HG03457 (cell line): ENCODE results near the gene SEMA3A.

Experiments used
- ATAC-seq: cut with Tn5 transposase; IDR thresholded peaks from one replicate; pipeline ENCODE4 v1.9.1; 2021; ENCODE audit warnings: moderate number of reproducible peaks; ENCODE audit not compliant: unreplicated experiment

Gene SEMA3A

GRCh38 chr7:84196084-84196503 is 1.5 kb upstream of the SEMA3A start:
- no peak for ATAC-seq

DNA sequence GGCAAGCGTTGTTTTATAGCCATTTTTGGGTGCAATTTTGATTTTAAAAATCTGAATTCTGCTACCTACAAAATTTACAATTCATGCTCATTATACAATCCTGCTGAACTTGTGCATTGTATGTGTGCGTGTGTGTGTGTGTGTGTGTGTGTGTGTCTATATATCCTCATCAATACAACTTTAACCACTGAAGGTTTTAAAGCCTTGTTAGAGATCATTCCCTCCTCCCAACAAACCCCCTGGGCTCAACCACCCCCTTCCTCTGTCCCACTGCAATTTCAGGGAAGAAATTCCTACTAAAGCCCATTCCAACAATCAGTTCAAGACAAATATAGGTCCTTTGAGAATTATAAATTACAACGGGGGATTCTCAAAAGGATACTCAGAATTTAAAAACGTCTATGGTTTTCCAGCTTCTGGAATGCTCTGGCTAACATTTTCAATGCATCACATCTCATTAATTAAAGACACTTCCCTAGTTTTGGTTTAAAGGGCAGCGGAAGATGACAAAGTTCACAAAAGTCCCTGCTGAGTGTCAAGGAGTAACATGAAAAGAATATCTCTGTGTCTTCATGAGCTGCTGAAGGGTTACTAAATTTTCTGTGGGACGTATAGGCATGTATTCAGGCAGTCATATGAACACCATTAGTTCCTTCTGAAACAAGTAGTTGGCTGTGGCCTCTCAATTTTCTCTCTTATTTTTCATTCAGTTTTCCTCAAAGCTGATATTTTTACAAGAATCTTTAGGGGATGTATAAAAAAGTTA is 889 bp upstream of the SEMA3A start:
- ATAC-seq = no peak

DNA sequence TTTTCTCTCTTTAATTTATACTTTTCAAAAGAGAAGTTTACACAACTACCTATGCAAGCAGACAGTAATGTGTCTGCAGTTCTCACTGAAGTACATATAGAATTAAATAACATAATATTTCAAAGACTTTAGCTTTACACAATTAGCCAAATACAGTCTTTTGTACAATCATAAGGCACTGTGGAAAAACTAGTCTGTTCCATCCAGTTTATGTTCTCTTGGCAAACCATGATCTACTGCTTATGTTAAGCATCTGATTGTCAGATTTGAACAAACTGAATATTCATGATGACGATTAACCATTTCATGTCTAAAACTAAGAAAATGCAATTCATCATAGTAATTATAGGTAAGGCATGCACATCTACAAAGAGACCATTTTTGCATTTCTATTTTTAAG is 842 bp downstream of the SEMA3A start:
- no peak for ATAC-seq

DNA sequence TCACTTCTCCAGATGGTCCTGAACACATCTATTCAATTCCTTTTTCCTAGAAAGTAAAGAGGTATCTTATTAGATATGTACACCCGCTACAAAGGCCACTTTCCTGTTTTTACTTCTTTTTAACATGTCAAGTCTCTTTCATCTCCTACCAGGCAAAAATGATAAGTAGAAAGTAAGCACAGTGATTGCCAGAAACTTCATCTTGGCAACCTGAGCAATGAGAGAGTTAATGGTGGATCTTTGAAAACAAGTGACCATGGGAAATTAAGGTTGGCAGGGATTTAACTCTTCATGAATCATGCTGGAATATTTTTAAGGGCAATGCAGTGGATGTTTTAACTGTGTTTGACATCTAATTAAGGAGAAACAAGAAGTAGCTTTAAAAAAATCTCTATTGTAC is 2.7 kb downstream of the SEMA3A start:
- no peak for ATAC-seq

DNA sequence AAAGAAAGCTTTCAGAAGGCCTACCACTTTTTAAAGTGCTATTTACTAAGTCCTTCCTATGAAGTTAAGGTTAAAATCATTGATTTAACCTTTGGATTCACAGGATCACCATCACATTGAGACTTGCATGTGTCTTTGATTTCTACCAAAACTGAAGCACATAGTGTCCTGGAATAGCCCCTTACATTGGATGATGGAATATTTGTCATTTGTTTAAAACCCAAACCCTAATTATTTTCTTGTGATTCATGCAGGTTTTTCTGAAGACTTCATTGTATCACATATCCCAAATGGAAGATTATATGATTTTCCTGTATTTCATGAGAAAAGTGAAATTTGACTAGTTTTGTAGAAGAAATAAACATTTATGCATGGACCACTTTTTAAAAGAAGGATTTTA is 3.3 kb downstream of the SEMA3A start:
- ATAC-seq = no peak

- ATAC-seq = no peak
Measured at GRCh38 chr7:84190016-84190705, 4.4 kb downstream of the SEMA3A start.

- no peak for ATAC-seq
Measured at GRCh38 chr7:84188786-84189405, 5.7 kb downstream of the SEMA3A start.

GRCh38 chr7:84187813-84188510 is 6.6 kb downstream of the SEMA3A start:
- ATAC-seq = no peak

DNA sequence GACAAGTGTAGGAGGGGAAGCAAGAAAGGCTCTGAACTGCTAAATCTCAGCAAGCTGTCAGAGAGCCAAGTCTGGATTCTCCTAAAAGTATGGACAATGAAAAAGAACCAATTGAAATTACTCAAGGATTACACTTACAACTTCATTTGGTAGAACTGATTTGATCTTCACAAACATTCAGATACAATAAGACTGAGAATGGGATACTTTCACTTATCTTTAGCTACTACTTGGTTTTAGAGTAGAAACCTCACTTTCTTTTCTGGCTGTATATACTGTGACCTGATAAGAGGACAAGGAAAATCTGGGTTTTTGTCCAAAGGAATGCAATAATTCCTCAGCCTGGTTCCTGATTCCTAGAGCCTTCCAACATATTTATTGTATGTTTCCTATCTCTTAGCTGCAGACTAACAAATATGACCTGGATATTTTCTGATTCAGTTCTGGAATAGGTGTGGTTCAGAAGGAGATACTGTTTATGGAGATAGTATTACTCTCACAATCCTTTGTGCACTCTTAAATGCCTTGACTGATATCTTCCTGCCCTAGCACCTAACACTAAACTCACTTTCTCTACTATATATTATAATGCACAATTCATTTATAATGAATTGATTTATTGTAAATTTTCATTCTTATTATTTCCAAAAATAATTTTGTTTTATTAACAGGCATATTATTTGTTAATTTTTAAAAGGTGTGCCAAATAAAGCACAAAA is 7.3 kb downstream of the SEMA3A start:
- ATAC-seq = no peak

GRCh38 chr7:84183741-84184140 is 10.8 kb downstream of the SEMA3A start:
- no peak for ATAC-seq

DNA sequence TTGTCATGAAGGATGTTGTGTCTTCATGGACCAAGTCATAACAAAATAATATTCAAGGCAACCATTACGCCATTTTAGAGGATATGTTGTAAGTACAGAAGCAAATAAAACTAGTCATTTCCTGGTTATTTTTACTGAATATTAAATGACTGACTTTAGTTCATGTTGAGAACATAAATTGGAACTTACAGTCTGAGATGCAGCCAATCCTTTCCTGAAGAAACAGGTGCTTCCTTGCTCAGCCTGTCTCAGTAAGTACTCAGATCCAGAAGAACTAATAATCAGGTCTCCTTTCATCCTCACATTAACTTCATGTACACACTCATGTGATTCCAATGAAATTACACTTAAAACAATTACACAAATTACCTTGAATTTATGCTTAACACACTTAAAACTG is 12.3 kb downstream of the SEMA3A start:
- no peak for ATAC-seq

GRCh38 chr7:84181628-84182027 is 13.0 kb downstream of the SEMA3A start:
- no peak for ATAC-seq

- ATAC-seq = no peak
Measured at GRCh38 chr7:84177758-84178412, 16.7 kb downstream of the SEMA3A start.

DNA sequence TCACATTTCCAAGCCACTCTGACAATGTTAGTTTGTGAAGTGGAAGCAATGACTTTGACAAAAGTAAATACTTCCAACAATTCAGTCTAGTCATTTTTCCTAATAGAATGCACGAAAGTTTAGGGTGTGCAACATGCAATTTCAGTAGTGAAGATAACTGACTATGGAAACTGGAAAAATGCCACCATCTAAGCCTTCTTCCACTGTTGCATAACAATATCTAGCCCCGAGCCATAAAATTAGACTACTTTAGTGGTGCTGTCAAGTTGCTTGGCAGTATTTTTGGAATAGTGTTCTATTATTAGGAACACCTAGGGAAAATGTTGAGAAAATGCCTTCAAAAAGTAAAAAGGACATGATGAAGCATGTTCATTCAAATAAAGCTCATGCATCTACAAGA is 17.9 kb downstream of the SEMA3A start:
- no peak for ATAC-seq

- no peak for ATAC-seq
Measured at GRCh38 chr7:84175461-84175860, 19.1 kb downstream of the SEMA3A start.

GRCh38 chr7:84170646-84171045 is 23.9 kb downstream of the SEMA3A start:
- ATAC-seq = no peak

DNA sequence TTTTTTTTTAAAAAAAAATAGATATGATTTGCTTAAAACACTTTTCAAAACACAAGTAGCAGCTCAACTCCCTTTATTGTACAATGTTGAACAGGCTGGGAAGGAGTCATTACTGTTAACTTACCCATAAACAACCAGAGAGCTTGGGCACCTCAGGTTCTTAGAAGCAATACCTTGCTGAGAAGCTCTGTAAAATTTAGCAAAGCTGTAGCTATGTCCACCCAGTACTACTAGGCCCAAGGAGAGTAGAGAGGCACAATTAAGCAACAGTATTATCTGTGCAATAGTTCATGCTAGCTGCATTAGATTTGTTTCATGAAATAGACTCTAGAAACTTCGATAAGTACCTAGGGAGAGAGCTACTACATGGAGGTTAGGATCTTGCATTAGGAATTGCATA is 32.0 kb downstream of the SEMA3A start:
- no peak for ATAC-seq

DNA sequence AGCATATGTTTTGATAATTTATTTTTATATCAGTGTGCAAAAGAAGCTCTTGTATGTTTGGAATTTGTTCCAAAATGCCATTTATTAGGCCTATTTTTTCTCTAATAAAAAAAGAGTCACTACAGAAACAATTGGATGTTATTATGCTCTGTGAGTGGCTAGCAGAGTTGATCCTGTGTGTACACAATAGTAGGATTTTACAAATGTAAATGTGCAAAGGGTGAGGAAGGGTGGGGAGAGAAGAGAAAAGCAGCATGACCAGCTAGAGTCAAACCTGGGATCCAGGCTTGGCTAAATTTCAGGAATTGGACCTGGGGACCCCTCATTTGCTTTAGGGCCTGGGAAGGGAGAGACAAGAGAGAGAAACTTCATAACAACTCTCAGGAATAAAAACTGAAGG is 32.5 kb downstream of the SEMA3A start:
- no peak for ATAC-seq

GRCh38 chr7:84161398-84161797 is 33.2 kb downstream of the SEMA3A start:
- ATAC-seq = no peak

- no peak for ATAC-seq
Measured at GRCh38 chr7:84159435-84159834, 35.2 kb downstream of the SEMA3A start.
